NT2/D1 (cell line): ENCODE results near the gene GPR176.

Experiments used
- DNase-seq: peaks from one replicate; pipeline ENCODE4 v3.0.0-alpha.2; 2011; ENCODE audit warnings: low read depth, low spot score
- H3K27me3 ChIP-seq: 2 replicates; pipeline ENCODE4 v1.6.0; 2011; ENCODE audit warnings: mild to moderate bottlenecking; ENCODE audit not compliant: insufficient read length, insufficient read depth
- H3K36me3 ChIP-seq: 2 replicates; pipeline ENCODE4 v1.6.1; 2011; ENCODE audit warnings: mild to moderate bottlenecking, low read length, mixed read lengths; ENCODE audit not compliant: insufficient read depth, insufficient read length
- H3K4me1 ChIP-seq: 2 replicates; pipeline ENCODE4 v1.5.1; 2011; ENCODE audit not compliant: insufficient read depth, insufficient read length
- H3K4me3 ChIP-seq: 2 replicates; pipeline ENCODE4 v1.5.1; 2011; ENCODE audit warnings: low read depth; ENCODE audit not compliant: insufficient read length
- H3K9ac ChIP-seq: 2 replicates; pipeline ENCODE4 v1.6.0; 2011; ENCODE audit warnings: low read depth; ENCODE audit not compliant: insufficient read length
- H3K9me3 ChIP-seq: 2 replicates; pipeline ENCODE4 v1.5.1; 2011; ENCODE audit warnings: mild to moderate bottlenecking, low read length; ENCODE audit not compliant: insufficient read depth
- SUZ12 ChIP-seq: IDR thresholded peaks from 2 replicates; pipeline ENCODE4 v1.6.1; 2011; ENCODE audit not compliant: insufficient read length, insufficient read depth; ENCODE audit errors: extremely low read depth
- YY1 ChIP-seq: IDR thresholded peaks from 2 replicates; pipeline ENCODE4 v1.6.1; 2011; ENCODE audit not compliant: insufficient read length, insufficient read depth
- ZNF274 ChIP-seq: IDR thresholded peaks from 2 replicates; pipeline ENCODE4 v1.6.1; 2011; ENCODE audit warnings: mild to moderate bottlenecking, low read depth, low read length

GPR176 gene

DNA sequence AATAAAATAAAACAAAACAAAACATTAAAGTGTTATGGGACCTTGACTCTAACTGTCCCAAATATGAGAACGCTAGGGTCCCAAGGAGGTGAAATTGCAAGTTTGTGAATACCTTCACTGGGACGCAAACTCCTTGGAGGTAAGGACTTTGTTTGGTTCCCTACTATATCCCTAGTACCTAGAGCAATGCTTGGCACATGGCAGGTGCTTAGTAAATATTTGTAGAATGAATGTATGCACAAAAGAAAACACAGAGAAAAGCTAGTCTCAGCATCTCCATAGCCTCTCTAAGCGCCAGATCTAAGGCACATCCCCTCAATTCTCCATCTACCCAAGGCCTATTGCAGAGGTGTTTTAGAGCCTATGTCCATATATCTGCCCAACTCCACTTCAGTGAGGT, 30.5 kb downstream of the GPR176 start:
- Histone ChIP-seq H3K27me3 (no peaks in the 10 kb centered on the region), H3K9ac (no peak overlapping the region), H3K4me3 (no peak overlapping the region), H3K4me1 (no peaks in the 10 kb centered on the region), H3K36me3 (no peaks in the 10 kb centered on the region), H3K9me3 (no peaks in the 10 kb centered on the region)
- TF ChIP-seq YY1: no peak
- no peak for TF ChIP-seq SUZ12
- TF ChIP-seq ZNF274: no peak
- no peak for DNase-seq

DNA sequence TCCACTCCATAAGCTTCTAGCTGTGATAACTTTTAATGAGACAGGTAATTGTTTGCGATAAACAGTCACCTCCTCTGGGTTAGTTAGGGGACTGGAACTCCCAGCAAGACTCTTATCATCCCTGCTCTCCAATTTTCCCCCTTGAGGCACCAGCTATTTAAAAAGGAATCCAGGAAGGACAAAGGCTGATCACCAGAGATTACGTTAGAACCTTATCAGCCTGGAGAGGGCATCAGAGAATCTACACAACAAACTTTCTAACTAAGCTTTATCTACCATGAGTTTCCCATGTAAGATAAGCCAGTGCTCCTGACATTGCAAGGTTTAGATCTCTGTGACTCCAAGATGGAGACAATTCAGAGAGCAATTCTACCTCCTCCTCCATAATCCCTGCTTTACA, 31.3 kb downstream of the GPR176 start:
- Histone ChIP-seq H3K4me3 (no peak overlapping the region), H3K36me3 (no peaks in the 10 kb centered on the region), H3K4me1 (no peaks in the 10 kb centered on the region), H3K9ac (no peak overlapping the region), H3K27me3 (no peaks in the 10 kb centered on the region), H3K9me3 (no peaks in the 10 kb centered on the region)
- TF ChIP-seq SUZ12 (no peak), YY1 (no peak), ZNF274 (no peak)
- no peak for DNase-seq

DNA sequence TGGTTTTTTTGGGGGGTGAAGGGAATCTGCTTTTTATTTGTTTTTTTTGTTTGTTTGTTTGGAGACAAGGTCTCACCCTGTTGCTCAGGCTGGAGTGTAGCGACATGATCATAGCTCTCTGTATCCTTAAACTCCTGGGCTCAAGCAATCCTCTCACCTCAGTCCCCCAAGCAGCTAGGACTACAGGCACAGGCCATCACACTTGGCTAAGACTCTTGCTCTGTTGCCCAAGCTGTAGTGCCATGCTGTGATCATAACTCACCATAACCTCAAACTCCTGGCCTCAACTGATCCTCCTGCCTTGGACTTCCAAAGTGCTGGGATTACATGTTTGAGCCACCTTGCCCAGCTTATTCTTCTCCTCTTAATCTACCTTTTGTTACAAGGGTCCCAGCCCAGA, 31.8 kb downstream of the GPR176 start:
- Histone ChIP-seq H3K27me3 (no peaks in the 10 kb centered on the region), H3K9me3 (no peaks in the 10 kb centered on the region), H3K4me1 (no peaks in the 10 kb centered on the region), H3K4me3 (no peak overlapping the region), H3K36me3 (no peaks in the 10 kb centered on the region), H3K9ac (no peak overlapping the region)
- TF ChIP-seq SUZ12 (no peak), YY1 (no peak), ZNF274 (no peak)
- no peak for DNase-seq

DNA sequence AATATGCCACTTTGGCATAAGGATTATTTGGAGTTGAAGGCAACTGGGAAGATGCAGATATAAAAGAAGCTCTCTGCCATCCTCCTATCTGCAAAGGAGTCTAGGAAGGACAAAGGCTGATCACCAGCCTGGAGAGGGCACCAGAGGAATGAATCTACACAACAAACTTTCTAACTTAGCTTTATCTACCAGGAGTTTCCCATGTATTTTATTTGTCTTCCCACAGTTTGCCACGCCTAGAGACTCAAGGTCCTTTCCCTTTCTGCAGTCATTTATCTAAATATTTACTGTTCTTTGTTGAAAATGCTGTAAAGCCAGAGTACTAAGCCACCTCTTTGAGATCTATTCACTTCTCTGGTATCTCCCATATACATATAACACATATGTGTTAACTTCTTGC, 32.2 kb downstream of the GPR176 start:
- TF ChIP-seq SUZ12: no peak
- Histone ChIP-seq H3K4me3 (no peak overlapping the region), H3K27me3 (no peaks in the 10 kb centered on the region), H3K9ac (no peak overlapping the region), H3K36me3 (no peaks in the 10 kb centered on the region), H3K4me1 (no peaks in the 10 kb centered on the region), H3K9me3 (no peaks in the 10 kb centered on the region)
- no peak for DNase-seq

DNA sequence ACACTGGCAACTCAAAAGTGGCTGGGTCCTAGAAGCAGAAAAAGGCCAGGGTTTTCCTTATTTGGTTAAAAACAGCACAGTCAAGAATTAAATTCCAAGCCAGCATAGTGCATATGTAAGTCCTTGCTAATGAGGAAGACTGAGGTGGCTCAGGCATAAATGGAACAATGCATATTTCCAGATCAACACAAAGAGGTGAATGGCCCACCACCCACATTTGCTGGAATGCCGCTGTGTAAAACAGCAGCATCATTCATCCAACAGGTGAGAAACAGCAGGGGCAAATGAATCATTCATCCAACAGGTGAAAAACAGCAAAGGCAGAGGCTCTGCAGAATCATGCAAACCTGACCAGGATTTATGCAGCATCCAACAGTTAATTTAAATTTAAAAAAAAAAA, 32.9 kb downstream of the GPR176 start:
- Histone ChIP-seq H3K27me3 (no peaks in the 10 kb centered on the region), H3K9me3 (no peaks in the 10 kb centered on the region), H3K36me3 (no peaks in the 10 kb centered on the region), H3K4me1 (no peaks in the 10 kb centered on the region), H3K9ac (no peak overlapping the region), H3K4me3 (no peak overlapping the region)
- TF ChIP-seq YY1 (no peak), ZNF274 (no peak), SUZ12 (no peak)
- DNase-seq: no peak

DNA sequence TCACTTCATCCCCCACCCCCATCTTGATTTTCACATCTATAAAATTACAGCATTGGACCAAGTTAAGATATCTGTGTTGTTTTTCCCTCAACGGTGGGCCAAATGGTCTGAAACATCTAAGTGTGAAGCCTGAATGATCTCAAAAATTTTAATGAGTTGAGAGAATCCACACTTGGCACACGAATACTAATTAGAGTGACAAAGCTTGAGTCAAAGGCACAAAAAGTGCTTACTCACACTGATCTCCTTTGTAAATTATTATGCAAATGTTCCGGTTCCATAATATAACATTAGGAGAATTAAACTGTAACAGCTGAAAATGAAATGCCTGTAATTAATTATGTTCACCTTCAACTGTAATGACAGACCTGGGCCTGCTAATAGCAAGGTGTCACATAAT, 33.6 kb downstream of the GPR176 start:
- no peak for DNase-seq
- H3K4me1 ChIP-seq: no peaks in the 10 kb centered on the region
- H3K27me3 ChIP-seq: no peaks in the 10 kb centered on the region
- H3K9ac ChIP-seq: no peak overlapping the region
- no peak for TF ChIP-seq SUZ12
- no peaks in the 10 kb centered on the region for H3K36me3 ChIP-seq
- H3K9me3 ChIP-seq: no peaks in the 10 kb centered on the region
- H3K4me3 ChIP-seq: no peak overlapping the region

DNA sequence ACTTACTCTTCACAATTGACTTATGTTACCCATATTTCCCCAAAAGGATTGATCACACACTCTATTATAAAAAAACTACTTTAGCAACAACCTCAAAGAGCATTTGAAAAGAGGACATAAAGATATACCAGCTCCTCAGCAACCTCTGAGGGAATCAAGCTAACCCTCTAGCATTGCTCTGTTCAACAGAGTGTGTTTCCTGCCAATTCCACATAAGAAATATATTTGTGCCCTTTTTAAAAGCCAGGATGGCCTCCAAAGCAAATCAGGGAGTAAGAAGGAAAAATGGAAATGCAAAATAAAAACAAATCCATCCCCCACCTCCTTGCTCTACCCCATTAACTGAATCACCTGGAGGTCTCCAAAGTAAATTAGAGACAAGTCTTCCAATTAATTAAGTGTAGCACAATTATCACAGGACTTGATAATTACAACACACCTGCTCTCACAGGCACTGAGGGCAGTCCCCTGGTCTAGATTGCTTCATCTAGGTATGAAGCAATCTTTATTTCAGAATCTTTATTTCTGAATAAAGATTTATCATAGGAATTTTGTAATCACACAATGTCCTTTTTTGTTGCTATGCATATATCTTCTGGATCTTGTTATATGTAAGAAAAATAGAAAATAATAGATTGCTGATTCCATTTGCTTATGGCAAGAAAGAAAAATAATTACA, 34.8 kb downstream of the GPR176 start:
- DNase-seq: no peak
- Histone ChIP-seq H3K9ac (no peak overlapping the region), H3K4me3 (no peak overlapping the region), H3K36me3 (no peaks in the 10 kb centered on the region), H3K4me1 (no peaks in the 10 kb centered on the region), H3K9me3 (no peaks in the 10 kb centered on the region), H3K27me3 (no peaks in the 10 kb centered on the region)
- TF ChIP-seq SUZ12 (no peak), YY1 (no peak), ZNF274 (no peak)

DNA sequence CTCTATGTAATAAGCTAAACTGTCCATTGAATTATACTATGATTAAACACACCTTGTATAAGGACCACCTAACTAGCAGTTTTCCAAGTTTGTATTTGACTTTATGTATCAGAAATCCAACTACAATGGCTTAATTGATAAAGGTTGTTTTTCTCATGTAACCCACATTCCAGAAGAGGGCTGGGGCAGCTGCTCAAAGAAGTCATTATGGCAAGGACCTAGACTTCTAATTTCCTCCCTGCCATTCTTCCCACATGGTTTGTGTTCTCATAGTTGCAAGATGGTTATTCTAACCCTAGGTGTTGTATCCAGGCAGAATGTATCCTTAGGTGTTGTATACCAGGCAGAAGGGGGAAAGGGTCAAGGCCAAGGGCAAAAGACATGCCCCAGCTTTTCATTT, 35.7 kb downstream of the GPR176 start:
- no peaks in the 10 kb centered on the region for H3K9me3 ChIP-seq
- TF ChIP-seq SUZ12 (no peak), YY1 (no peak), ZNF274 (no peak)
- no peak overlapping the region for H3K4me3 ChIP-seq
- H3K36me3 ChIP-seq: no peaks in the 10 kb centered on the region
- no peak overlapping the region for H3K9ac ChIP-seq
- no peak for DNase-seq
- no peaks in the 10 kb centered on the region for H3K27me3 ChIP-seq
- H3K4me1 ChIP-seq: no peaks in the 10 kb centered on the region
